IMR-90 (cell line): ENCODE data around the gene C1QTNF9B. TPM values are rescaled to one million over a fixed set of nuclear protein-coding genes. Genes with fewer than 3 reads are reported as not detected.
A peak's percentile ranks its signal among the peaks of the same experiment; 100 is the strongest.

Experiments
- ATAC-seq: fragments of 200-7000 bp; cut with Tn5 transposase; 2 replicates; pipeline ENCODE4 v1.9.1; 2020; ENCODE audit warnings: low read depth, mild to moderate bottlenecking, moderate library complexity
- BruUV-seq: library from RNA; stranded (reverse); fragments of 400-500 nt; replicated peaks from 2 replicates; lab custom pipeline; 2021; lab: Mats Ljungman, UMichigan
- CTCF ChIA-PET: fragments of 300-600 bp; formaldehyde crosslinking; extraction: SDS; loops from one replicate; lab custom pipeline; 2021; ENCODE audit warnings: antibody characterized with exemption; lab: Yijun Ruan, JAX
- POLR2A ChIA-PET: fragments of 300-600 bp; sonication (Branson Sonifier 250); formaldehyde crosslinking; loops from one replicate; lab custom pipeline; 2022; ENCODE audit warnings: antibody characterized with exemption; ENCODE audit not compliant: unreplicated experiment; lab: Charles Lee
- DNase-seq: peaks from one replicate; pipeline ENCODE4 v3.0.0; 2013
- H2AFZ ChIP-seq: replicated peaks from 2 replicates; pipeline ENCODE3; 2013; ENCODE audit warnings: low read length, mild to moderate bottlenecking; ENCODE audit not compliant: poor library complexity
- H2AK5ac ChIP-seq: 2 replicates; pipeline ENCODE4 v1.6.1; 2013; ENCODE audit warnings: low read depth, low read length, inconsistent platforms
- H2AK9ac ChIP-seq: replicated peaks from 2 replicates; pipeline ENCODE3; 2013; ENCODE audit warnings: mild to moderate bottlenecking, low read depth, low read length, moderate library complexity; ENCODE audit not compliant: poor library complexity
- H2BK120ac ChIP-seq: 2 replicates; pipeline ENCODE4 v1.6.1; 2013; ENCODE audit warnings: low read depth, low read length, inconsistent platforms
- H2BK15ac ChIP-seq: 3 replicates; pipeline ENCODE4 v1.6.1; 2013; ENCODE audit warnings: low read depth, low read length, inconsistent platforms
- H2BK20ac ChIP-seq: 2 replicates; pipeline ENCODE4 v1.6.1; 2013; ENCODE audit warnings: low read depth, mild to moderate bottlenecking, inconsistent platforms, low read length, moderate library complexity
- H2BK5ac ChIP-seq: 2 replicates; pipeline ENCODE4 v1.6.1; 2013; ENCODE audit warnings: mild to moderate bottlenecking, low read depth, low read length, inconsistent platforms; ENCODE audit not compliant: poor library complexity, severe bottlenecking
- H3K14ac ChIP-seq: replicated peaks from 2 replicates; pipeline ENCODE4 v1.6.1; 2013; ENCODE audit warnings: low read depth, low read length, inconsistent platforms
- H3K18ac ChIP-seq: 2 replicates; pipeline ENCODE4 v1.6.1; 2013; ENCODE audit warnings: low read depth, low read length, control low read depth
- H3K23ac ChIP-seq: 2 replicates; pipeline ENCODE4 v1.6.1; 2013; ENCODE audit warnings: low read depth, low read length, inconsistent platforms
- H3K27ac ChIP-seq: 2 replicates; pipeline ENCODE4 v1.5.1; 2013; ENCODE audit warnings: mild to moderate bottlenecking, control low read depth, low read length; ENCODE audit not compliant: insufficient read depth
- H3K27me3 ChIP-seq: 2 replicates; pipeline ENCODE4 v1.6.1; 2013; ENCODE audit warnings: low read length; ENCODE audit not compliant: control insufficient read depth, insufficient read depth
- H3K36me3 ChIP-seq: 2 replicates; pipeline ENCODE4 v1.6.1; 2013; ENCODE audit warnings: low read length, mixed read lengths; ENCODE audit not compliant: control insufficient read depth, insufficient read depth
- H3K4ac ChIP-seq: 2 replicates; pipeline ENCODE4 v1.6.1; 2013; ENCODE audit warnings: low read depth, low read length, inconsistent platforms
- H3K4me1 ChIP-seq: 2 replicates; pipeline ENCODE4 v1.6.1; 2013; ENCODE audit warnings: low read length, mixed read lengths; ENCODE audit not compliant: control insufficient read depth, insufficient read depth
- H3K4me2 ChIP-seq: 2 replicates; pipeline ENCODE4 v1.6.1; 2013; ENCODE audit warnings: low read depth, mild to moderate bottlenecking, control low read depth, low read length, moderate library complexity
- H3K4me3 ChIP-seq: 2 replicates; pipeline ENCODE4 v1.5.1; 2013; ENCODE audit warnings: low read depth, mild to moderate bottlenecking, control low read depth, low read length, moderate library complexity; ENCODE audit not compliant: insufficient read depth
- H3K56ac ChIP-seq: 2 replicates; pipeline ENCODE4 v1.6.1; 2013; ENCODE audit warnings: low read length, inconsistent platforms; ENCODE audit not compliant: insufficient read depth; ENCODE audit errors: extremely low read depth
- H3K79me1 ChIP-seq, 2 experiments: 2 replicates each; pipeline ENCODE4 v1.6.1; 2013; ENCODE audit warnings: low read length in 2 of 2, inconsistent platforms in 1 of 2, low read depth in 1 of 2
- H3K9ac ChIP-seq: 2 replicates; pipeline ENCODE4 v1.6.1; 2013; ENCODE audit warnings: low read depth, low read length, control low read depth
- H3K9me1 ChIP-seq: 2 replicates; pipeline ENCODE4 v1.6.1; 2013; ENCODE audit warnings: low read length, inconsistent platforms; ENCODE audit not compliant: insufficient read depth
- H3K9me3 ChIP-seq: 2 replicates; pipeline ENCODE4 v1.6.1; 2013; ENCODE audit warnings: low read length; ENCODE audit not compliant: control insufficient read depth, insufficient read depth
- H4K20me1 ChIP-seq: 2 replicates; pipeline ENCODE4 v1.6.1; 2013; ENCODE audit warnings: low read length, inconsistent platforms; ENCODE audit not compliant: insufficient read depth
- H4K5ac ChIP-seq: 2 replicates; pipeline ENCODE4 v1.6.1; 2013; ENCODE audit warnings: mild to moderate bottlenecking, low read depth, low read length, control low read depth
- H4K8ac ChIP-seq, 2 experiments: 2 replicates each; pipeline ENCODE4 v1.6.1; 2013; ENCODE audit warnings: low read depth in 2 of 2, low read length in 2 of 2, control low read depth in 1 of 2, inconsistent platforms in 1 of 2
- H4K91ac ChIP-seq: 2 replicates; pipeline ENCODE4 v1.6.1; 2013; ENCODE audit warnings: low read depth, low read length, inconsistent platforms; ENCODE audit not compliant: insufficient read depth
- BHLHE40 ChIP-seq: fragments of 150-350 bp; IDR thresholded peaks from 2 replicates; pipeline ENCODE4 v1.6.1; 2016; ENCODE audit warnings: mild to moderate bottlenecking, low read depth, low read length
- CEBPB ChIP-seq: IDR thresholded peaks from 2 replicates; pipeline ENCODE4 v1.6.1; 2012; ENCODE audit warnings: low read depth, low read length, improper control_type of control experiment
- CHD1 ChIP-seq: IDR thresholded peaks from 2 replicates; pipeline ENCODE4 v1.6.1; 2012; ENCODE audit warnings: low read depth, low read length, improper control_type of control experiment
- CTCF ChIP-seq: conservative IDR thresholded peaks from 2 replicates; pipeline ENCODE4 v1.5.1; 2012; ENCODE audit warnings: mild to moderate bottlenecking, low read depth, low read length, improper control_type of control experiment
- ELK1 ChIP-seq: fragments of 150-350 bp; IDR thresholded peaks from 2 replicates; pipeline ENCODE4 v1.6.1; 2016; ENCODE audit warnings: low read depth, mild to moderate bottlenecking, low read length, moderate library complexity, borderline replicate concordance
- FOS ChIP-seq: fragments of 150-350 bp; IDR thresholded peaks from 2 replicates; pipeline ENCODE4 v1.6.1; 2016; ENCODE audit warnings: low read depth, low read length
- MAFK ChIP-seq: IDR thresholded peaks from 2 replicates; pipeline ENCODE4 v1.6.1; 2012; ENCODE audit warnings: low read depth, low read length, improper control_type of control experiment
- MAZ ChIP-seq: IDR thresholded peaks from 2 replicates; pipeline ENCODE4 v1.6.1; 2012; ENCODE audit warnings: low read depth, mild to moderate bottlenecking, low read length, improper control_type of control experiment, moderate library complexity, borderline replicate concordance
- MXI1 ChIP-seq: IDR thresholded peaks from 2 replicates; pipeline ENCODE4 v1.6.1; 2012; ENCODE audit warnings: low read depth, mild to moderate bottlenecking, low read length, moderate library complexity, borderline replicate concordance
- NFE2L2 ChIP-seq: fragments of 150-350 bp; IDR thresholded peaks from 2 replicates; pipeline ENCODE4 v1.6.1; 2016; ENCODE audit warnings: low read depth, mild to moderate bottlenecking, low read length
- POLR2A ChIP-seq: IDR thresholded peaks from 2 replicates; pipeline ENCODE4 v1.6.1; 2012; ENCODE audit warnings: mild to moderate bottlenecking, low read depth, low read length
- RCOR1 ChIP-seq: IDR thresholded peaks from 2 replicates; pipeline ENCODE4 v1.6.1; 2012; ENCODE audit warnings: mild to moderate bottlenecking, low read length, improper control_type of control experiment; ENCODE audit not compliant: insufficient replicate concordance
- RFX5 ChIP-seq: IDR thresholded peaks from 2 replicates; pipeline ENCODE4 v1.8.0; 2012; ENCODE audit warnings: low read depth, mild to moderate bottlenecking, low read length, moderate library complexity
- SMC3 ChIP-seq: fragments of 150-350 bp; IDR thresholded peaks from 2 replicates; pipeline ENCODE4 v1.6.1; 2016; ENCODE audit warnings: low read depth, mild to moderate bottlenecking, antibody characterized with exemption, low read length, moderate library complexity
- WGBS, 2 experiments: methylation state at CpG; one replicate each; pipeline versions ENCODE4 v1.1.5 to v1.1.7; 2013; ENCODE audit warnings: missing lambda C conversion rate in 2 of 2; ENCODE audit not compliant: insufficient read length in 1 of 2; ENCODE audit errors: extremely low coverage in 2 of 2; 5-methylcytosine and 5-hydroxymethylcytosine counted together
- dilution Hi-C: fragments of 300-500 bp; cut with HindIII; formaldehyde crosslinking; loops from one replicate; pipeline ENCODE4 v1.14.3; 2018; ENCODE audit warnings: low sequenced_read_pairs; ENCODE audit not compliant: unreplicated experiment
- in situ Hi-C: fragments of 300-500 bp; cut with MboI; formaldehyde crosslinking; loops from 3 replicates; pipeline ENCODE4 v1.14.3; 2019; ENCODE audit warnings: low sequenced_read_pairs, inconsistent platforms, mixed read lengths
- intact Hi-C: fragments of 100-400 bp; cut with micrococcal nuclease; formaldehyde crosslinking; loops from 2 replicates; pipeline ENCODE4 v1.10.0; 2022
- polyA plus RNA-seq, 3 experiments: library from polyadenylated mRNA; depleted of rRNA; stranded (reverse); fragments of >200 nt; gene quantifications; 2 replicates each; pipeline ENCODE4 v1.2.3, GENCODE V29; 2012; ENCODE audit warnings: low replicate concordance in 1 of 3
- total RNA-seq: library from RNA; depleted of rRNA; stranded (reverse); fragments of >200 nt; gene quantifications from 2 replicates; pipeline ENCODE4 v1.2.3, GENCODE V29; 2012
- TF ChIP-seq, protein P1 (sequence below): fragments of 150-350 bp; IDR thresholded peaks from 2 replicates; pipeline ENCODE4 v1.6.1; 2017; ENCODE audit warnings: mild to moderate bottlenecking, antibody characterized with exemption, low read length, low read depth

Gene C1QTNF9B
- total and polyA plus RNA-seq, 2 of the 4 experiments (the other 2 are of a cell fraction): 0.72 to 1.1 TPM

DNA sequence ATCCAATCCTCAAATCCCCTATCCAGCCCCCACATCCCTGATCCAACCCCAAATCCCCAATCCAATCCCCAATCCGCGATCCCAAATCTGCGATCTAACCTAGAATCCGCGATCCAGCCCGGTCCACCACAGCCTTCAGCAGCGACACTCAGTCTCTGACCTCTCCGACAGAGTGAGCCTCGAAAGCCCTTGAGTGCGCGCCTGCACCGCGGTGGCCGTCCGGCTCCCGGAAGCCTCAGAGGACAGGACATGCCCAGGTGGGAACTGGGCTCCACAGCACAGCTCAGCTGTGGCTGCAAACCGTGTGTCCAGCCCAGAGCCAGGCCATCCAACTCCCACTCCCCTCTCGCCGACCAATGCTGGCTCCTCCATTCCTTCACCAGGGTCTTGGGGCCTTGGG is 48.8 kb upstream of the C1QTNF9B start:
- Histone ChIP-seq H3K27me3 (peaks cover 14% of the 10 kb centered on the region), H2BK20ac (no peak overlapping the region), H3K23ac (no peak overlapping the region), H3K4me2 (no peak overlapping the region), H3K9me1 (no peaks in the 10 kb centered on the region), H4K8ac (no peak overlapping the region), H2BK15ac (no peak overlapping the region), H4K91ac (no peak overlapping the region), H2AK9ac (no peak overlapping the region), H2AK5ac (no peak overlapping the region), H2BK5ac (no peak overlapping the region), H3K27ac (no peak overlapping the region), H3K9me3 (no peaks in the 10 kb centered on the region), H3K79me1 (no peaks in the 10 kb centered on the region), H3K4ac (no peak overlapping the region), H3K56ac (no peak overlapping the region), H3K14ac (no peak overlapping the region), H4K5ac (no peak overlapping the region), H4K20me1 (no peaks in the 10 kb centered on the region), H3K4me3 (no peak overlapping the region), H3K9ac (no peak overlapping the region), H2BK120ac (no peak overlapping the region), H2AFZ (peak overlapping the region; percentile 58), H3K18ac (no peak overlapping the region), H3K36me3 (no peaks in the 10 kb centered on the region), H3K4me1 (no peaks in the 10 kb centered on the region)
- no TSS peak for BruUV-seq
- intact Hi-C loops (no loop called here), in situ Hi-C loops (no loop called here), dilution Hi-C loops (no loop called here)
- WGBS, 2 experiments: 60% methylated on average over 18 of the region's 19 CpGs; no CpG with 5 or more reads in 1 of the 2 experiments
- TF ChIP-seq MAFK: no peak
- no peak for TF ChIP-seq NFE2L2
- no peak for TF ChIP-seq MXI1
- no peak for TF ChIP-seq FOS
- TF ChIP-seq MAZ: no peak
- TF ChIP-seq CHD1: no peak
- no peak for TF ChIP-seq BHLHE40
- no peak for TF ChIP-seq RCOR1
- no peak for TF ChIP-seq CTCF
- TF ChIP-seq POLR2A: no peak
- TF ChIP-seq, protein P1, sequence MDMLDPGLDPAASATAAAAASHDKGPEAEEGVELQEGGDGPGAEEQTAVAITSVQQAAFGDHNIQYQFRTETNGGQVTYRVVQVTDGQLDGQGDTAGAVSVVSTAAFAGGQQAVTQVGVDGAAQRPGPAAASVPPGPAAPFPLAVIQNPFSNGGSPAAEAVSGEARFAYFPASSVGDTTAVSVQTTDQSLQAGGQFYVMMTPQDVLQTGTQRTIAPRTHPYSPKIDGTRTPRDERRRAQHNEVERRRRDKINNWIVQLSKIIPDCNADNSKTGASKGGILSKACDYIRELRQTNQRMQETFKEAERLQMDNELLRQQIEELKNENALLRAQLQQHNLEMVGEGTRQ: no peak
- no peak for TF ChIP-seq CEBPB
- TF ChIP-seq ELK1: no peak
- no peak for TF ChIP-seq SMC3
- no peak for TF ChIP-seq RFX5
- ATAC-seq: no peak
- ChIA-PET CTCF (no interaction called here), POLR2A (no interaction called here)
- no peak for DNase-seq
